OCI-LY7 (cell line): ENCODE data around the gene AZI2. TPM values are rescaled to one million over a fixed set of nuclear protein-coding genes. Genes with fewer than 3 reads are reported as not detected.

ENCODE experiments used
- BruUV-seq: library from RNA; stranded (reverse); fragments of 400-500 nt; replicated peaks from 2 replicates; lab custom pipeline; 2021; lab: Mats Ljungman, UMichigan
- CTCF ChIA-PET: fragments of 300-600 bp; sonication (Branson Sonifier 250); formaldehyde crosslinking; loops from one replicate; lab custom pipeline; 2022; ENCODE audit warnings: antibody characterized with exemption; ENCODE audit not compliant: unreplicated experiment; lab: Charles Lee
- POLR2A ChIA-PET: fragments of 300-600 bp; sonication (Branson Sonifier 250); formaldehyde crosslinking; loops from one replicate; lab custom pipeline; 2022; ENCODE audit warnings: antibody characterized with exemption; lab: Charles Lee
- DNase-seq: peaks from one replicate; pipeline ENCODE4 v3.0.0-alpha.2; 2015; ENCODE audit warnings: low spot score
- H2AFZ ChIP-seq: fragments of 200-600 bp; sonication (generic), shearing (Covaris generic); 2 replicates; pipeline ENCODE4 v1.6.1; 2014; ENCODE audit warnings: mild to moderate bottlenecking, antibody characterized with exemption, low read length, moderate library complexity
- H3K27ac ChIP-seq: fragments of 200-600 bp; sonication (generic); 2 replicates; pipeline ENCODE4 v1.5.1; 2014; ENCODE audit warnings: mixed run types, low read depth, mild to moderate bottlenecking, moderate library complexity, low read length, inconsistent platforms; ENCODE audit not compliant: poor library complexity, severe bottlenecking
- H3K36me3 ChIP-seq: fragments of 200-600 bp; sonication (generic); 2 replicates; pipeline ENCODE4 v1.6.1; 2014; ENCODE audit warnings: mild to moderate bottlenecking, antibody characterized with exemption, low read length, moderate library complexity, mixed read lengths; ENCODE audit not compliant: insufficient read depth
- H3K4me1 ChIP-seq: fragments of 200-600 bp; sonication (generic); 2 replicates; pipeline ENCODE4 v1.5.1; 2014; ENCODE audit warnings: mild to moderate bottlenecking, low read length; ENCODE audit not compliant: insufficient read depth, poor library complexity, severe bottlenecking
- H3K4me2 ChIP-seq: fragments of 200-600 bp; sonication (generic); 2 replicates; pipeline ENCODE4 v1.6.1; 2014; ENCODE audit warnings: mild to moderate bottlenecking, low read length
- H3K4me3 ChIP-seq: fragments of 200-600 bp; sonication (generic); 2 replicates; pipeline ENCODE4 v1.5.1; 2014; ENCODE audit warnings: mild to moderate bottlenecking, low read depth, low read length; ENCODE audit not compliant: poor library complexity, severe bottlenecking
- H3K79me2 ChIP-seq: fragments of 200-600 bp; sonication (generic); 2 replicates; pipeline ENCODE4 v1.6.1; 2016; ENCODE audit warnings: low read depth, mild to moderate bottlenecking, low read length, moderate library complexity, mixed read lengths; ENCODE audit not compliant: insufficient read depth
- H3K9me2 ChIP-seq: fragments of 200-600 bp; sonication (generic); 2 replicates; pipeline ENCODE4 v1.6.1; 2016; ENCODE audit warnings: mild to moderate bottlenecking, low read length, mixed read lengths; ENCODE audit not compliant: insufficient read depth
- H3K9me3 ChIP-seq: fragments of 200-600 bp; sonication (generic); 2 replicates; pipeline ENCODE4 v1.6.1; 2014; ENCODE audit warnings: mild to moderate bottlenecking, mixed run types, low read length, mixed read lengths
- H4K20me1 ChIP-seq: fragments of 200-600 bp; sonication (generic); 2 replicates; pipeline ENCODE4 v1.6.1; 2014; ENCODE audit warnings: mild to moderate bottlenecking, antibody characterized with exemption, low read length, moderate library complexity, mixed read lengths; ENCODE audit not compliant: insufficient read depth
- EZH2phosphoT487 ChIP-seq: fragments of 200-600 bp; sonication (generic); IDR thresholded peaks from 2 replicates; pipeline ENCODE4 v1.6.1; 2018; ENCODE audit warnings: low read depth, borderline replicate concordance, mild to moderate bottlenecking, mixed run types, antibody characterized with exemption, low read length, moderate library complexity, mixed read lengths
- intact Hi-C: fragments of 100-400 bp; cut with micrococcal nuclease; formaldehyde crosslinking; loops from one replicate; pipeline ENCODE4 v1.10.0; 2022; ENCODE audit not compliant: unreplicated experiment
- total RNA-seq, 2 experiments: library from RNA; depleted of rRNA in 1 of 2; stranded (reverse); fragments of >200 nt in 1 of 2; shearing (Covaris generic) in 1 of 2; gene quantifications; 2 replicates each; pipeline ENCODE4 v1.2.3, GENCODE V29; 2014 to 2022
- TF ChIP-seq, protein P1 (sequence below): fragments of 200-600 bp; sonication (generic); conservative IDR thresholded peaks from 2 replicates; pipeline ENCODE4 v1.5.1; 2014; ENCODE audit warnings: mild to moderate bottlenecking, antibody characterized with exemption, low read length, moderate library complexity, mixed read lengths

Gene AZI2
- total RNA-seq, 2 experiments from 2014 or later, result 16.1 to 45.0 TPM

DNA sequence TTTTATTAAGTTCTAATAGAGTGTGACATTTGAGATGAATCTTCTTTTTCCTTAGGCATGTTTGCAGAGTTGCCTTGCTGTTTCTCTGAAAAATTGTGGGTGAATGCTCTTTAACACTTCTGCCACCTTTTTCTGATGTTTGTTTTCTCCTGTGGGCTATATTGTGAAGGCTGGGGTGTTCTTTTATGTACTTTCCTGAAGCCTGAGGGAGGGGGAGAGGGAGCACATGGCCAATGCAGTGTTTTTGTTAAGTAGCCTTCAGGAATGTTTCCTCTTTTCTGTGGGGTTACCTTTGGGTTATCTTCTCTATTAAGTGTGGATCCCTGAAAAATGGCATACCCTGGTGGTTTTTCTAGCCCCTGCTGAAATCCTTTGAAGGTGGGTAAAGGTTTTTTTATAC lies 57.0 kb downstream of the AZI2 start:
- no peaks in the 10 kb centered on the region for H3K4me1 ChIP-seq
- no peak overlapping the region for H2AFZ ChIP-seq
- H3K36me3 ChIP-seq, result no peaks in the 10 kb centered on the region
- no peaks in the 10 kb centered on the region for H3K79me2 ChIP-seq
- no TSS peak for BruUV-seq
- H3K9me2 ChIP-seq, result no peaks in the 10 kb centered on the region
- no peak for DNase-seq
- no peak overlapping the region for H3K4me2 ChIP-seq
- CTCF ChIA-PET, result no interaction called here
- POLR2A ChIA-PET, result interaction anchor here (0.7 kb wide), 1 partner anchor 860 kb away, joined by 3 read pairs; no protein-coding TSS in a partner anchor
- H4K20me1 ChIP-seq, result no peaks in the 10 kb centered on the region; the same call in 1 of the 2 replicates
- no peak overlapping the region for H3K27ac ChIP-seq
- H3K4me3 ChIP-seq, result no peak overlapping the region
- no peaks in the 10 kb centered on the region for H3K9me3 ChIP-seq
- TF ChIP-seq, protein P1, sequence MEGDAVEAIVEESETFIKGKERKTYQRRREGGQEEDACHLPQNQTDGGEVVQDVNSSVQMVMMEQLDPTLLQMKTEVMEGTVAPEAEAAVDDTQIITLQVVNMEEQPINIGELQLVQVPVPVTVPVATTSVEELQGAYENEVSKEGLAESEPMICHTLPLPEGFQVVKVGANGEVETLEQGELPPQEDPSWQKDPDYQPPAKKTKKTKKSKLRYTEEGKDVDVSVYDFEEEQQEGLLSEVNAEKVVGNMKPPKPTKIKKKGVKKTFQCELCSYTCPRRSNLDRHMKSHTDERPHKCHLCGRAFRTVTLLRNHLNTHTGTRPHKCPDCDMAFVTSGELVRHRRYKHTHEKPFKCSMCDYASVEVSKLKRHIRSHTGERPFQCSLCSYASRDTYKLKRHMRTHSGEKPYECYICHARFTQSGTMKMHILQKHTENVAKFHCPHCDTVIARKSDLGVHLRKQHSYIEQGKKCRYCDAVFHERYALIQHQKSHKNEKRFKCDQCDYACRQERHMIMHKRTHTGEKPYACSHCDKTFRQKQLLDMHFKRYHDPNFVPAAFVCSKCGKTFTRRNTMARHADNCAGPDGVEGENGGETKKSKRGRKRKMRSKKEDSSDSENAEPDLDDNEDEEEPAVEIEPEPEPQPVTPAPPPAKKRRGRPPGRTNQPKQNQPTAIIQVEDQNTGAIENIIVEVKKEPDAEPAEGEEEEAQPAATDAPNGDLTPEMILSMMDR, result no peak
- no peak for TF ChIP-seq EZH2phosphoT487
- intact Hi-C loops, result no loop called here

DNA sequence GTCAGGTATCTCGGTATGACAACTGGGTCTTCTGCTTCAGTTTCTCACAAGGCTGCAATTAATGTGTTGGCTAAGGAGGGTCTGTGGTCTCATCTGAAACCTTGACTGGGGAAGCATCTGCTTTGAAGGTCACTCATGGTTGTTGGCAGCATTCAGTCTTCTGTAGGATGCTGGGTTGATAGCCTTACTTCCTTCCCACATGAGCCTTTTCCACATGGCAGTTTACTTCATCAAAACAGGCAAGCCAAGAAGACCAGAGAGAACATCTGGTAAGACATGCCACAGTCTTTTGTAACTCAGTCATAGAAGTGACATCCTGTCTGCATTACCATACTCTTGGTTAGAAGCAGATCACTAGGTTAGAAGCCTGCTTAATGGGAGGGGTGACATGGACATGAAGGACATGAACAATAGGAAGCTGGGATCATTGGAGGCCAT lies 57.7 kb downstream of the AZI2 start:
- no peak overlapping the region for H3K4me3 ChIP-seq
- H4K20me1 ChIP-seq, result no peaks in the 10 kb centered on the region; the same call in 1 of the 2 replicates
- H3K4me1 ChIP-seq, result no peaks in the 10 kb centered on the region
- POLR2A ChIA-PET, result no interaction called here
- TF ChIP-seq, protein P1, result no peak
- no TSS peak for BruUV-seq
- no peaks in the 10 kb centered on the region for H3K9me3 ChIP-seq
- no peak overlapping the region for H3K27ac ChIP-seq
- DNase-seq, result no peak
- H3K36me3 ChIP-seq, result no peaks in the 10 kb centered on the region
- intact Hi-C loops, result no loop called here
- CTCF ChIA-PET, result no interaction called here
- H2AFZ ChIP-seq, result no peak overlapping the region
- no peaks in the 10 kb centered on the region for H3K9me2 ChIP-seq
- H3K4me2 ChIP-seq, result no peak overlapping the region
- H3K79me2 ChIP-seq, result no peaks in the 10 kb centered on the region

DNA sequence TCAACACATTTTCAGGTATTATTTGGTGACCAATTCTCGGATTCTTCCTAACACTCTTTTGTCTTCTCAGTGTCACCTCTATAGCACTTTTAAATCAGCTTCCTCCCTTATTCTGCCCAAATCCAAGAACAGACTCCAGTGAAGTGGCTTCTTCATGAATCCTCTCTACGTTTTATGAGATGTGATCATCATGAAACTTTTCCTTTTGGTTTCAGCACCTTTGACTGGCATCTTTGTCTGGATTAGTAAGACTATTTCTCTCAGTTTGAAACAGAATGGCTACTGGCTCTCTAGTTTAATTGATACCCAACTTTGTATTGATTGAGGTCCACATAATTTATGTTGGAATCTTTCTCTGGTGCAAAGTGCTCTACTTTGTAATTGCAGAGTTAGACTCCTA lies 61.6 kb downstream of the AZI2 start:
- H2AFZ ChIP-seq, result no peak overlapping the region
- BruUV-seq, result no TSS peak
- no peak for TF ChIP-seq EZH2phosphoT487
- TF ChIP-seq, protein P1, result no peak
- no peak for DNase-seq
- ChIA-PET CTCF (no interaction called here), POLR2A (interaction anchor here (0.5 to 1.0 kb wide), 3 partner anchors 12 to 130 kb away, joined by 3 read pairs; no protein-coding TSS in a partner anchor)
- H4K20me1 ChIP-seq, result no peaks in the 10 kb centered on the region; the same call in 1 of the 2 replicates
- H3K4me3 ChIP-seq, result no peak overlapping the region
- H3K4me2 ChIP-seq, result no peak overlapping the region
- no peak overlapping the region for H3K27ac ChIP-seq
- H3K9me2 ChIP-seq, result no peaks in the 10 kb centered on the region
- H3K4me1 ChIP-seq, result no peaks in the 10 kb centered on the region
- intact Hi-C loops, result no loop called here
- no peaks in the 10 kb centered on the region for H3K9me3 ChIP-seq
- H3K36me3 ChIP-seq, result no peaks in the 10 kb centered on the region
- no peaks in the 10 kb centered on the region for H3K79me2 ChIP-seq
